Activated naive CD4-positive, alpha-beta T cell treated with anti-CD3 and anti-CD28 coated beads, Interleukin-2, amount 10 ng/mL, durations not matched to agents 7 days and 5 days (primary cell): ENCODE results near the gene SART3.
"Not testable (repeated sequence)": the region's sequence is repeated elsewhere in the genome, so short reads cannot be mapped to it uniquely, and the experiment has no call there.

Experiments
- CTCF ChIA-PET: fragments of 350-600 bp; sonication (Branson Sonifier 250); formaldehyde crosslinking; loops from one replicate; lab custom pipeline; 2021; ENCODE audit warnings: antibody characterized with exemption; lab: Charles Lee
- DNase-seq: peaks from one replicate; pipeline ENCODE4 v3.0.0-alpha.2; 2020
- H3K27ac Mint-ChIP-seq: one replicate; pipeline ENCODE4 v1.8.0; 2021; ENCODE audit warnings: mild to moderate bottlenecking, moderate library complexity, mixed read lengths
- H3K27me3 Mint-ChIP-seq: one replicate; pipeline ENCODE4 v1.8.0; 2021; ENCODE audit warnings: mild to moderate bottlenecking, mixed read lengths
- H3K36me3 Mint-ChIP-seq: one replicate; pipeline ENCODE4 v1.8.0; 2021; ENCODE audit warnings: mixed read lengths
- H3K4me1 Mint-ChIP-seq: one replicate; pipeline ENCODE4 v1.8.0; 2021; ENCODE audit warnings: mixed read lengths
- H3K4me3 Mint-ChIP-seq: one replicate; pipeline ENCODE4 v1.8.0; 2021; ENCODE audit warnings: mild to moderate bottlenecking, moderate library complexity, mixed read lengths
- H3K9me3 Mint-ChIP-seq: one replicate; pipeline ENCODE4 v1.8.0; 2021; ENCODE audit warnings: mixed read lengths

The SART3 gene

DNA sequence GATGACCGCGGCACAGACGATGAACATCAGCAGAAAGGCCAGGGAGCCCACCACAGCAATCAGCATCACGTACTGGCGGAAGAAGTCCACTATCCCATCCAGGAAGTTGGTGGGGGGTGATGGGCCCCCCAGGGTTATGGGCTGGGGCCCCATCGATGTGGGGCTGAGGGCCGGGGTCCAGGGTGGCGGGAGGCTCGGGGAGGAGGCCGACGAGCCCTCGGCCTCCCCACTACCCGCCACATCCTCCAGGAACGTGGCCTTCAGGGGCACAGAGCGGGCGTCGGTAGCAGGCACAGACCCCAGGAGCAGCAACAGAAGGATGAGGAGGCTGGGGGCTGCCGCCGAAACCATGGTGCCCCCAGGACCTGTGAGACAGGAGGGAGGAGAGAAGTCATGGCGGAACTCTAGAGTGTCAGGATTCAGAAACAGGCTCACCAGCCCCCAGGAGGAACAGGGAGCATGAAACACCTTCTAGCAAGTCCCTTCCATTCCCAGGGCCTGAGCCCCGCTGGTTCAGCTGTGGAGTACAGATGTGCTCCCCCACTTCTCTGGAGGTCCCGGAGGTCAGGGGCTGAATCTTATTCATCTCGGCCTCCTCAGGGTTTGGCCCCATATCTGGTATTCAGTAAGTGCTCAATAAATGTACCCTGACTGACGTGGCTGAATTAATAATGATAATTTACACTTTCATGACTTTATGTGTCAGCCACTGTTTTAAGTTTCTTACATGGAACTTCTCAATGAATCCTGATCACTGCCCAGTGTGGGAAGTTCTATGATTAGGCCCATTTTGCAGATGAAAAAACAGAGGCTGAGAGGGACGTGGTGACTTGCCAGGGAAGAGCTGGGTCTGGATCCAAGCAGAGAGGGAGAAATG is 31.3 kb upstream of the SART3 start:
- CTCF ChIA-PET: no interaction called here
- Mint-ChIP-seq H3K9me3 (no peaks in the 10 kb centered on the region), H3K4me1 (no peaks in the 10 kb centered on the region), H3K27me3 (peaks cover 5% of the 10 kb centered on the region), H3K27ac (no peak overlapping the region), H3K36me3 (no peaks in the 10 kb centered on the region), H3K4me3 (no peak overlapping the region)
- no peak for DNase-seq

DNA sequence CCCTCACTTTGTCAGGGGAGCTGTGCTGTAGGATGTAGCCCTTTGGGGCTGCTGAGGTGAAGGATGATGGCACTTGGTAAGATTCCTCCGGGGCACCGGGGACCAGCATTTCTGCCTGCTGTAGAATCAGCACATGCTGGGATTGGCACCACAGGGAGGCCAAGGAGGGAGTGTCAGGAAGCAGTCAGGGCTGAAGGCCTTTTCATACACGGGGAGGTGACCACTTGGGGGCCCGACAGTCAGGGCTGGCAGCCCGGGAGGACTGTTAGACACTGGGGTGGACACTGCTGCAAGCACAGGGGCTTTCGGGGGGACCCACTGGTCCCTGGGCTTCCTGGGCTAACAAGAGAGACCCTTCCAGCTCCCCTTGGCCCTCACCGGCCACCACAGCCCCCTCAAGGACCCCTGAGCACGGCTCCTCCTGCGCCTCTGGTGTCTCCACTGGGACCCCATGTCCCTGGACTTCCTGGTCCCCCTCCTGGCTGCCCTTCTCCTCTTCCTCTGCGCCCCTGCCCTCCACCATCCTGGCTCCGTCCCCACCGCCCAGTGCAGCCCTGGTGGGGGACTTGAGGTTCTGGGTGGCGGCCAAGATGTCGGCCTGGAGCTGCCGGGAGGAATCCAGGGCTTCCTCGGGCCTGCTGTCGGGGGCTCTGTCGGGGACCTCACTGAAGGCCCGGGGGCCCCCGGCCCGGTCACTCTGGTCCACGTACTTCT is 30.5 kb upstream of the SART3 start:
- DNase-seq: no peak
- Mint-ChIP-seq H3K27me3 (peaks cover 5% of the 10 kb centered on the region), H3K9me3 (no peaks in the 10 kb centered on the region), H3K27ac (no peak overlapping the region), H3K4me3 (no peak overlapping the region), H3K36me3 (no peaks in the 10 kb centered on the region), H3K4me1 (no peaks in the 10 kb centered on the region)
- CTCF ChIA-PET: no interaction called here

DNA sequence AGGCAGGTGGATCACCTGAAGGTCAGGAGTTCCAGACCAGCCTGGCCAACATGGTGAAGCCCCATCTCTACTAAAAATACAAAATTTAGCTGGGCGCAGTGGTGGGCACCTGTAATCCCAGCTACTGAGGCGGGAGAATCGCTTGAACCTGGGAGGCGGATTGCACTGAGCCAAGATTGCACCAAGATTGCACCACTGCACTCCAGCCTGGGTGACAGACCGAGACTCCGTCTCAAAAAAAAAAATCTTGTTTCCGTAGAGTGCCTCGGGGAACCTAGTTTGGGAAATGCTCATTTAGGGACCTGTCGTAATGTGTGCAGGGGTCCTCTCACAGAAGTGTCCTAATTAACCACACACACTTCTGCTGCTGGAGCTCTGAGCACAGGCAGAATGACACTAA is 29.5 kb upstream of the SART3 start:
- CTCF ChIA-PET, H3K36me3 Mint-ChIP-seq, H3K4me1 Mint-ChIP-seq, H3K9me3 Mint-ChIP-seq, H3K27ac Mint-ChIP-seq, H3K27me3 Mint-ChIP-seq, DNase-seq, H3K4me3 Mint-ChIP-seq: not testable (repeated sequence)

DNA sequence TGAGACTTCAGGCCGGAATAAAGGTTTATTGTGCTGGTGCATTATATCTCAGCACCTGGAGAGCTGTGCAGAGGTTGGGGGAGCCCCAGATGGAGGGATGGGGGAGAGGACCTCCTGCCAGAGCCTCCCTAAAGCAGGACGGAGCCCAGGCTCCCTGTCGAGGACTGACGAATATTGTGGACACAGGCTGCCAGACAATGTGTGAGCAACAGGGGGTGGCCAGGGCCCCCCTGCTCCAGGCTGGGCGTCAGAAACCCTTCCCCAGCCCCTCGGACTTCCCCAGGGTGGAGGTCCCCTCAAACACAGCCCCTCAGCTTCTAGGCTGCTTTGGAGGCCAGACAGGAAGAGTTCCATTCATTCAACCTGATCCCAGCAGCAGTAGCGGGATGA is 28.9 kb upstream of the SART3 start:
- CTCF ChIA-PET: no interaction called here
- H3K27ac Mint-ChIP-seq: no peak overlapping the region
- no peak overlapping the region for H3K4me3 Mint-ChIP-seq

DNA sequence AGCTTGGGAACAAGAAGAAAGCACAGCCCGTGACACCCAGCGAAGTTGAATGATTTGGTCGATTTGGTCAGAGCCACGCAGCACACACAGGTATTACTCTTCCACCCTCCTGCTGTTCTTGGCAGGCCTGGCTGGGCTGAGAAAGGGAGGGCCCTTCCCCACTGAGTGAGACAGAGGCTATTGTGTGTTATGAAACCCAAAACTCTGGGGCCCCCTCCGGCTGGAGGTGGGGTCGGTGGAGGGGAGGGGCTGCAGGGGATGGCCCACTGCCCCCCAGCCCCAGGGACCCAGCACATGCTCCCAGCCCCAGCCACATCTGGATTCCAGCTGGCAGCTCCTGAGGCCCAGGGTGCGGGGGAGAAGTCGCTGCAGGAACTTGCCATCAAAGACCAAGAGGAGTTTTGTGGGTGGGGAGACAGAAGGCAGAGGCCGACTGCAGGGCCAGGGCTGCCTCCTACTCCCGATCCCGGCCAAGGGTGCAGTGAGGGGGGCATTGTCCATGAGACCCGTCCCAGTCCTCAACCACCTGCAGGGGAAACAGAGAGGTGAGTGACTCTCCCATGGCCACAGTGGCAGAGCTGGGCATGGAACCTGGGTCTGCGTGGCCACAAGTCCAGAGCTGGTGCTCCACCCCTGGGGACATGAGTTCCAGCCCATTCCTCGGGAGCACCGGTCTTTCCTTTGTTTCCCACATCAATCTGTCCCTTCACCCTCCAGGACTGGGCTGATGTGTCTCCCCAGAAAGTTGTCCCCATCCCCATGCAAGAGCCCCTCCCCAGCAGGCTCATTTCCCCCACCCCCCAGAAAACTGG is 28.3 kb upstream of the SART3 start:
- H3K4me3 Mint-ChIP-seq: no peak overlapping the region
- H3K27ac Mint-ChIP-seq: no peak overlapping the region
- no peaks in the 10 kb centered on the region for H3K4me1 Mint-ChIP-seq
- H3K36me3 Mint-ChIP-seq: no peaks in the 10 kb centered on the region
- no peak for DNase-seq
- H3K9me3 Mint-ChIP-seq: no peaks in the 10 kb centered on the region
- CTCF ChIA-PET: interaction anchor here (1.2 kb wide), 1 partner anchor 19 kb away, joined by 3 read pairs; no protein-coding TSS in a partner anchor
- peaks cover 6% of the 10 kb centered on the region for H3K27me3 Mint-ChIP-seq

More for the DNA sequence above, 28.9 kb upstream of the SART3 start:
- H3K27me3 Mint-ChIP-seq: peaks cover 5% of the 10 kb centered on the region
- H3K9me3 Mint-ChIP-seq: no peaks in the 10 kb centered on the region
- no peaks in the 10 kb centered on the region for H3K36me3 Mint-ChIP-seq
- no peak for DNase-seq
- no peaks in the 10 kb centered on the region for H3K4me1 Mint-ChIP-seq

DNA sequence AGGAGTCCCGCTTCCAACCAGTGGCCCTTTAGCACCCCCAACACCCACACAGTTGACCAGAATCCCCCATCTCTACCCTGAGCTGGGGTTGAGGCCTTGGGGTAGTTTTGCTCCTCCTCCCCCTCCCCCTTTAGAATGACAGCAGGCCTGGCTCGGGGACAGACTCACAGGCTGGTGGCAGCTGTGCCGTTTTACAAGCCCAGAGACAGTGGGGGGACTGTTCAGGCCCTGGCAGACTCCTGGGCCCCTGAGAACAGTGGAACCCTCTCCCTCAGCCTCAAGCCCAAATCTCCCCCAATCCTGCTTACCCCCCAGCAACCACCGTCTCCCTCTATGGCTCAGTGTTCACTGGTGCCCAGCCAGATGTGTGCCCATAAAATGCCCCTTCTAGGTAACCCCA is 26.9 kb upstream of the SART3 start:
- Mint-ChIP-seq H3K9me3 (no peaks in the 10 kb centered on the region), H3K27ac (no peak overlapping the region)

DNA sequence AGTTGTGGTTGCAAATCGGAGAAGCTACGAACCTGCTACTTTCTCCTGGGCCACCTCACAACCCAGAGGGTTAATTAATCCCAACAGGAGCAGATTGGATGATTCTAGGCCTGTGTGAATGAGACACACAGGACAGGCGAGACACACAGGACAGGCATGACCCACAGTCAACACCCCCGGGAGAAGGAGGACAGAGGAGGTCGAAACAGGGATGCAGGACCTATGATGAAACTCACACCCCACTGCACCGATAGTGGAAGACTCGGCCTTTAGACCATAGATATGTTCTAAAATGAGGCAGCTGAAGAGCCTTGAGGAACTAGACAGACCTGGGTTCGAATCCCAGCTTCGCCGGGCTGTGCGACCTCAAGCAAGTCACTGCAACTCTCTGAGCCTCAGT is 25.3 kb upstream of the SART3 start:
- DNase-seq: no peak
- Mint-ChIP-seq H3K4me1 (no peaks in the 10 kb centered on the region), H3K9me3 (no peaks in the 10 kb centered on the region), H3K27ac (no peak overlapping the region), H3K4me3 (no peak overlapping the region), H3K27me3 (peaks cover 9% of the 10 kb centered on the region), H3K36me3 (no peaks in the 10 kb centered on the region)
- CTCF ChIA-PET: interaction anchor here (1.6 kb wide), 1 partner anchor 31 kb away, joined by 3 read pairs; no protein-coding TSS in a partner anchor

More for the DNA sequence above, 26.9 kb upstream of the SART3 start:
- CTCF ChIA-PET: no interaction called here
- Mint-ChIP-seq H3K4me1 (no peaks in the 10 kb centered on the region), H3K4me3 (no peak overlapping the region), H3K27me3 (peaks cover 9% of the 10 kb centered on the region), H3K36me3 (no peaks in the 10 kb centered on the region)
- DNase-seq: no peak

DNA sequence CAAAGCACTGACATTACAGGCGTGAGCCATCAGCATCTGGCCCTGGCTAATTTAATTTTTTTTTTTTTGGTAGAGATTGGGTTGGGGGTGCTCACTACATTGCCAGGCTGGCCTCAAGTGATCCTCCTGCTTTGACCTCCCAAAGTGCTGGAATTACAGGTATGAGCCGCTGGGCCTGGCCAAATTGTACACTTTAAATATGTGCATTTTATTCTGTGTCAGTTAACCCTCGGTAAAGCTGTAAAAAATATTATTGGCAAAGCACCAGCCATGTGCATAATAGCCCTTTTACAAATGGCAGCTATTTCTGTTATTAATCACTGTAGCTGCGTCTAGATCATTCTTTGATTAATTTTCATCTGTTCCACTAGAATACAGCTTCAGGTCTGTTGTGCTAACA is 24.9 kb upstream of the SART3 start:
- Mint-ChIP-seq H3K27me3 (peaks cover 9% of the 10 kb centered on the region), H3K9me3 (no peaks in the 10 kb centered on the region), H3K36me3 (no peaks in the 10 kb centered on the region), H3K27ac (no peak overlapping the region), H3K4me3 (no peak overlapping the region), H3K4me1 (no peaks in the 10 kb centered on the region)
- CTCF ChIA-PET: interaction anchor here (1.6 kb wide), 1 partner anchor 32 kb away, joined by 3 read pairs; no protein-coding TSS in a partner anchor
- no peak for DNase-seq

DNA sequence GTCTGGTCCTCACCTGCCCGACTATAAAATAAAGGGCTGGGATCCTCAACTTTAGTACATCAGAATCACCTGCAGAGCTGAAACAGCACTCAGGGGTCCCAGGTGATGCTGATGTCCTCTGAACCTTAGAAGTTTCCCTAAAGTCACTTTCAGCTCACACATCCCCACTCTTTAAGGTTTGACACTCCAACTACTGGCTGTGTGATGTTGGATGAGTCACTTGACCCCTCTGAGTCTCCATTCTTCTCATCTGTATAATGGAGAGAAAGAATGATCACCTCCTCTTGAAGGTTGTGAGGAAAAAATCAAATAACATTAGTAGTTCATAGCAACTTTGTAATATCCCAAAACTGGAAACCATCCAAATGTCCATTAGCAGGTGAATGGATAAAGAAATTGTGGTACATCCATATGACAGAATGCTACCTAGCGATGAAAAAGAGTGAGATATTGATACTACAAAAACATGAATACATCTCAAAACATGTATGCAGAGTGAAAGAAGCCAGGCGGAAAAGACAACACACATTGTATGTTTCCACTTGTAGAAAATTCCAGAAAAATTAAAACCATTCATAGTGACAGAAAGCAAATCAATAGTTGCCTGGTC is 23.6 kb upstream of the SART3 start:
- Mint-ChIP-seq H3K27me3 (peaks cover 8% of the 10 kb centered on the region), H3K4me3 (no peak overlapping the region), H3K36me3 (no peaks in the 10 kb centered on the region), H3K27ac (no peak overlapping the region), H3K4me1 (no peaks in the 10 kb centered on the region), H3K9me3 (no peaks in the 10 kb centered on the region)
- CTCF ChIA-PET: no interaction called here
- no peak for DNase-seq

DNA sequence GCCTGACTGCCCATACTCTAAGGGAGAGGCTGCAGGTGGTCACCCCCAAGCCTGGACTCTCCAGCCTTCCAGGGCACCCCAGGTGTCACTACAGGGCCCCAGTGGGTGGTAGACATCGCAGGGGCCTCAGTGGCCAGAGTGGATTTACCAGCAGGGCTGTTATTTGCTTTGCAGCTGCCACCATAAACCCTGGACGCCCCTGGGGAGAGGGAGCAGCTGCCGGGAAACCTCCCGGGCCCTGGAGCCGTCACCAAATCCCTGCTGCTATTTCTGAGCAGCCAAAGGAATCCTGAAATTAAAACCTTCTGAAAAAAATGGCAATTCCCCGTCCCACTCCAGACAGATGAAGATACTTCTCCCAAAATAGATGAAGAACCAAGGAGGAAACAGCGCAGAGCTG is 23.0 kb upstream of the SART3 start:
- H3K4me3 Mint-ChIP-seq: no peak overlapping the region
- no peaks in the 10 kb centered on the region for H3K36me3 Mint-ChIP-seq
- no peaks in the 10 kb centered on the region for H3K4me1 Mint-ChIP-seq
- CTCF ChIA-PET: no interaction called here
- H3K9me3 Mint-ChIP-seq: peaks cover 2% of the 10 kb centered on the region
- H3K27me3 Mint-ChIP-seq: peaks cover 4% of the 10 kb centered on the region
- no peak overlapping the region for H3K27ac Mint-ChIP-seq
- DNase-seq: no peak

DNA sequence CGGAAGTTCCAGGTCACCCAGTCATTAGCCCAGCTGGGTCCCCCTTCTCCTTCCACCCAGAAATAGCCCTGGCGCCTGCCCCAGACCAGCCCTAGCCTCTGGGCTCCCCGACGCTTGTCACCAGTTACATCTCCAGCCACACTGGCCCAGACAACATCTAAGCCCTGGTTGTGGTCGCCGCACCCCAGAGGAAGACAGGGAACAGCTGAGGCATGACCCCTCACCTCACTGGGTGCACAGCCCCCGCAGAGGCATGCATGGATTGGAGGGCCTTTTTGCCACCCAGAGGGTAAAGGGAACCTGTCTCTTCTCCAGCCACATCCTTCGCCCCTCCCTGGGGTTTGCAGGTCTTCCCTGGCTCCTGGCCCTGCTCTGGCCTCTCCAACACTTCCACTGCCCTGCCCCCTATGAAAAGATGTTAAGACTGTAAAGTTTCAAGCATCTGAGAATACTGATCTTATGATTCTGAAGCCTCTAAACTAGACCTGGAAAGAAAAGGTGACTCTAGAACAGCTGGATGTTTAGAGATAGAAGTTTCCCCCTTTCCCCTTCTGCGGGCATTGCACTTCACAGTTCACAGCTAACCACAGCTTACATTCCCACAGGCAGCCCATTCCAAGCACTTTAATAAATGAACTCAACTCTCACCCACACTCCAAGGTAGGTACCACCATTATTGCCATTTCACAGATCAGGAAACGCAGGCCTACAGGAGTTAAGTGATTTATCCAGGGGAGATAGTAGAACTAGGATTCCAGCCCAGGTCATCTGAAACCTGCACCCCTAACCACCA is 22.2 kb upstream of the SART3 start:
- Mint-ChIP-seq H3K4me1 (no peaks in the 10 kb centered on the region), H3K27ac (no peak overlapping the region), H3K27me3 (peaks cover 8% of the 10 kb centered on the region), H3K4me3 (no peak overlapping the region), H3K36me3 (no peaks in the 10 kb centered on the region), H3K9me3 (peaks cover 4% of the 10 kb centered on the region)
- no peak for DNase-seq
- CTCF ChIA-PET: no interaction called here

DNA sequence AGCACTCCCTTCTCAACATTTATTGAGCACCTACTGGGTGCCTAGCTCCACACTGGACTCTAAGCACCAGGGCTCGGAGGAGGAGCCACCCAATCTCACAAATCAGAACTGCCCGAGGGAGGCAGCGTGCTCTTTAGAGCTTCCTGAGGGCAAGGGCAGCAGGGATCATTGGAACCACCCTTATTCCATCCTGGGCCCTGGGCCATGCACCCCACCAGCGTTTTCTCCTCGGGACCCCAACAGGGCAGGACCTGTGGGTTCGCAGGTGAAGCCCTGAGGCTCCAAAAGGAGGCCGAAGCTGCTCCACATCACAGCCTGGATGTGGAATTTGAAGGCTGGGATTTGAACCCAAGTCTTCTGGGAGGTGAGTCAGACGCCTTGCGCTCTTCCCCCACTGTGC is 21.5 kb upstream of the SART3 start:
- no peak overlapping the region for H3K4me3 Mint-ChIP-seq
- H3K4me1 Mint-ChIP-seq: no peaks in the 10 kb centered on the region
- CTCF ChIA-PET: interaction anchor here (0.9 kb wide), 1 partner anchor 34 kb away, joined by 4 read pairs; no protein-coding TSS in a partner anchor
- H3K27ac Mint-ChIP-seq: no peak overlapping the region
- no peak for DNase-seq
- peaks cover 8% of the 10 kb centered on the region for H3K27me3 Mint-ChIP-seq
- no peaks in the 10 kb centered on the region for H3K36me3 Mint-ChIP-seq
- H3K9me3 Mint-ChIP-seq: peaks cover 4% of the 10 kb centered on the region
